OCI-LY7 (cell line): ENCODE results near the gene ENOSF1.

ENCODE experiments used
- EZH2phosphoT487 ChIP-seq: fragments of 200-600 bp; sonication (generic); IDR thresholded peaks from 2 replicates; pipeline ENCODE4 v1.6.1; 2018; ENCODE audit warnings: low read depth, borderline replicate concordance, mild to moderate bottlenecking, mixed run types, antibody characterized with exemption, low read length, moderate library complexity, mixed read lengths
- TF ChIP-seq, protein P1 (sequence below): fragments of 200-600 bp; sonication (generic); conservative IDR thresholded peaks from 2 replicates; pipeline ENCODE4 v1.5.1; 2014; ENCODE audit warnings: mild to moderate bottlenecking, antibody characterized with exemption, low read length, moderate library complexity, mixed read lengths

DNA sequence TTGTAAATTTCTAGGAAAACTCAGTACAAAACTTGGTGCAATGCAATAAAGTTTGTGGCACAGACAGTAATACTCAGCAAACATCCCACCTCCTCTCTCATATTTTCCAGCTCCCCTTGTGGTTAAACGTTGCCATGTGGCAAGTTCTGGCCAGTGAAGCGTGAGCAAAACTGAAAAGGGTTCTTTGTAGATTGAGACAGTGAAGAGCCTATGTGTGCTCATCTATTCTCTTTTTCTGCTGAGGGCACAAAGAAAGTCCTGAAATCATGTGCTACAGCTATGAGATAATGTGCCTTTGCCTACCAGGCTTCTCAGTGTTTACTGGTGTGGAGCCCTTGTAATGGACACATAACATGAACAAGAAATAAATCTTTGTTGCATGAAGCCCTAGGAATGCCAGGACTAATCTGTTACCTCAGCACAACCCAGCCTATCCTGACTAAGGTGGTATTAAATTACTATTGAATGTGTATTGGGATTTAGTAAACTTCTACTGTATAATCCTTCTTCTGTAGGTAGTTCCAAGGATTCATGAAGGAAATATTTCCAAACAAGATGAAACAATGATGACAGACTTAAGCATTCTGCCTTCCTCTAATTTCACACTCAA lies 67.9 kb downstream of the ENOSF1 start:
- TF ChIP-seq, protein P1, sequence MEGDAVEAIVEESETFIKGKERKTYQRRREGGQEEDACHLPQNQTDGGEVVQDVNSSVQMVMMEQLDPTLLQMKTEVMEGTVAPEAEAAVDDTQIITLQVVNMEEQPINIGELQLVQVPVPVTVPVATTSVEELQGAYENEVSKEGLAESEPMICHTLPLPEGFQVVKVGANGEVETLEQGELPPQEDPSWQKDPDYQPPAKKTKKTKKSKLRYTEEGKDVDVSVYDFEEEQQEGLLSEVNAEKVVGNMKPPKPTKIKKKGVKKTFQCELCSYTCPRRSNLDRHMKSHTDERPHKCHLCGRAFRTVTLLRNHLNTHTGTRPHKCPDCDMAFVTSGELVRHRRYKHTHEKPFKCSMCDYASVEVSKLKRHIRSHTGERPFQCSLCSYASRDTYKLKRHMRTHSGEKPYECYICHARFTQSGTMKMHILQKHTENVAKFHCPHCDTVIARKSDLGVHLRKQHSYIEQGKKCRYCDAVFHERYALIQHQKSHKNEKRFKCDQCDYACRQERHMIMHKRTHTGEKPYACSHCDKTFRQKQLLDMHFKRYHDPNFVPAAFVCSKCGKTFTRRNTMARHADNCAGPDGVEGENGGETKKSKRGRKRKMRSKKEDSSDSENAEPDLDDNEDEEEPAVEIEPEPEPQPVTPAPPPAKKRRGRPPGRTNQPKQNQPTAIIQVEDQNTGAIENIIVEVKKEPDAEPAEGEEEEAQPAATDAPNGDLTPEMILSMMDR = no peak
- TF ChIP-seq EZH2phosphoT487 = no peak
